GM23338 (cell line): Measurements from ENCODE around the gene HCK. TPM values are rescaled to one million over a fixed set of nuclear protein-coding genes. Genes with fewer than 3 reads are reported as not detected.

Experiments
- ATAC-seq: fragments of 200-7000 bp; cut with Tn5 transposase; 3 replicates; pipeline ENCODE4 v1.9.1; 2020
- DNase-seq: peaks from one replicate; pipeline ENCODE4 v3.0.0-alpha.2; 2015; ENCODE audit warnings: low spot score
- H2AFZ ChIP-seq: fragments of 200-600 bp; sonication (generic); 2 replicates; pipeline ENCODE4 v1.8.0; 2016; ENCODE audit warnings: antibody characterized with exemption, mild to moderate bottlenecking, moderate library complexity
- H3F3A ChIP-seq: fragments of 200-600 bp; sonication (generic); replicated peaks from 2 replicates; pipeline ENCODE4 v1.8.0; 2017; ENCODE audit warnings: antibody characterized with exemption, mixed run types, low read depth
- H3K27ac ChIP-seq: fragments of 200-600 bp; sonication (generic); 2 replicates; pipeline ENCODE4 v1.6.1; 2016; ENCODE audit warnings: low read depth
- H3K27me3 ChIP-seq: fragments of 200-600 bp; sonication (generic); 2 replicates; pipeline ENCODE4 v1.8.0; 2016; ENCODE audit warnings: mild to moderate bottlenecking, mixed run types, moderate library complexity; ENCODE audit not compliant: insufficient read depth
- H3K36me3 ChIP-seq: fragments of 200-600 bp; sonication (generic); 2 replicates; pipeline ENCODE4 v1.8.0; 2016; ENCODE audit warnings: mild to moderate bottlenecking; ENCODE audit not compliant: insufficient read depth
- H3K4me1 ChIP-seq: fragments of 200-600 bp; sonication (generic); 2 replicates; pipeline ENCODE4 v1.8.0; 2016; ENCODE audit warnings: mild to moderate bottlenecking, moderate library complexity; ENCODE audit not compliant: insufficient read depth
- H3K4me2 ChIP-seq: fragments of 200-600 bp; sonication (generic); 2 replicates; pipeline ENCODE4 v1.7.1; 2017; ENCODE audit warnings: mixed run types
- H3K4me3 ChIP-seq: fragments of 200-600 bp; sonication (generic); 2 replicates; pipeline ENCODE4 v1.6.1; 2016; ENCODE audit warnings: mixed run types
- H3K79me2 ChIP-seq: fragments of 200-600 bp; sonication (generic); replicated peaks from 2 replicates; pipeline ENCODE4 v1.8.0; 2017; ENCODE audit warnings: mild to moderate bottlenecking; ENCODE audit not compliant: insufficient read depth
- H3K9me2 ChIP-seq: fragments of 200-600 bp; sonication (generic); 2 replicates; pipeline ENCODE4 v1.8.0; 2017; ENCODE audit not compliant: insufficient read depth
- H4K20me1 ChIP-seq: fragments of 200-600 bp; sonication (generic); replicated peaks from 2 replicates; pipeline ENCODE4 v1.8.0; 2017; ENCODE audit warnings: mild to moderate bottlenecking; ENCODE audit not compliant: insufficient read depth
- H3K27ac Mint-ChIP-seq: 2 replicates; pipeline ENCODE4 v1.8.0; 2020; ENCODE audit warnings: inconsistent platforms, mild to moderate bottlenecking, moderate library complexity, mixed read lengths
- H3K27me3 Mint-ChIP-seq: 3 replicates; pipeline ENCODE4 v1.8.0; 2022; ENCODE audit warnings: low read depth, mild to moderate bottlenecking, moderate library complexity, mixed read lengths, inconsistent platforms; ENCODE audit not compliant: insufficient read depth, poor library complexity
- H3K36me3 Mint-ChIP-seq: 3 replicates; pipeline ENCODE4 v1.8.0; 2021; ENCODE audit warnings: low read depth, mild to moderate bottlenecking, inconsistent platforms, moderate library complexity, mixed read lengths
- H3K4me1 Mint-ChIP-seq: 3 replicates; pipeline ENCODE4 v1.8.0; 2020; ENCODE audit warnings: mild to moderate bottlenecking, inconsistent platforms, mixed read lengths
- H3K4me3 Mint-ChIP-seq: 3 replicates; pipeline ENCODE4 v1.8.0; 2021; ENCODE audit warnings: moderate library complexity, mild to moderate bottlenecking, inconsistent platforms, mixed read lengths
- H3K9me3 Mint-ChIP-seq: 3 replicates; pipeline ENCODE4 v1.8.0; 2020; ENCODE audit warnings: moderate library complexity, mild to moderate bottlenecking, inconsistent platforms, mixed read lengths
- EZH2phosphoT487 ChIP-seq: fragments of 200-600 bp; sonication (generic); IDR thresholded peaks from one replicate; pipeline ENCODE4 v1.8.1; 2018; ENCODE audit warnings: antibody characterized with exemption; ENCODE audit not compliant: unreplicated experiment
- JUNB ChIP-seq: IDR thresholded peaks from one replicate; pipeline ENCODE4 v1.6.1; 2016; ENCODE audit warnings: antibody characterized with exemption; ENCODE audit not compliant: unreplicated experiment
- NANOG ChIP-seq: IDR thresholded peaks from 2 replicates; pipeline ENCODE4 v1.6.1; 2016; ENCODE audit warnings: antibody characterized with exemption, borderline replicate concordance
- STAT1 ChIP-seq: IDR thresholded peaks from one replicate; pipeline ENCODE4 v1.6.1; 2016; ENCODE audit warnings: antibody characterized with exemption; ENCODE audit not compliant: unreplicated experiment
- ZNF331 ChIP-seq: fragments of 250-450 bp; sonication (Bioruptor Pico); IDR thresholded peaks from 2 replicates; pipeline ENCODE4 v1.5.0; 2020; ENCODE audit warnings: low read depth, mild to moderate bottlenecking, moderate library complexity
- polyA plus RNA-seq: library from polyadenylated mRNA; unstranded; fragments of >200 nt; fragmentation: Nextera tagmentation; extraction: Ambion mirVana; gene quantifications from 2 replicates; pipeline ENCODE4 v1.2.1, GENCODE V29; 2016
- total RNA-seq: library from RNA; depleted of rRNA; stranded (reverse); fragments of >200 nt; shearing (Covaris generic); gene quantifications from 2 replicates; pipeline ENCODE4 v1.2.3, GENCODE V29; 2014
- TF ChIP-seq, protein P1 (sequence below): fragments of 250-450 bp; sonication (Bioruptor Pico); IDR thresholded peaks from 2 replicates; pipeline ENCODE4 v1.5.0; 2020; ENCODE audit warnings: mild to moderate bottlenecking, moderate library complexity
- TF ChIP-seq, protein P2 (sequence below), 2 experiments: fragments of 200-600 bp in 1 of 2; sonication (generic) in 1 of 2; conservative IDR thresholded peaks; 2 replicates each; pipeline versions ENCODE4 v1.5.1 to v1.6.1; 2016 to 2017; ENCODE audit warnings: antibody characterized with exemption in 2 of 2, low read depth in 2 of 2, mild to moderate bottlenecking in 2 of 2, moderate library complexity in 1 of 2

Gene HCK
- total and polyA plus RNA-seq, 2 experiments from 2014 or later: 0.97 TPM; not detected in 1

DNA sequence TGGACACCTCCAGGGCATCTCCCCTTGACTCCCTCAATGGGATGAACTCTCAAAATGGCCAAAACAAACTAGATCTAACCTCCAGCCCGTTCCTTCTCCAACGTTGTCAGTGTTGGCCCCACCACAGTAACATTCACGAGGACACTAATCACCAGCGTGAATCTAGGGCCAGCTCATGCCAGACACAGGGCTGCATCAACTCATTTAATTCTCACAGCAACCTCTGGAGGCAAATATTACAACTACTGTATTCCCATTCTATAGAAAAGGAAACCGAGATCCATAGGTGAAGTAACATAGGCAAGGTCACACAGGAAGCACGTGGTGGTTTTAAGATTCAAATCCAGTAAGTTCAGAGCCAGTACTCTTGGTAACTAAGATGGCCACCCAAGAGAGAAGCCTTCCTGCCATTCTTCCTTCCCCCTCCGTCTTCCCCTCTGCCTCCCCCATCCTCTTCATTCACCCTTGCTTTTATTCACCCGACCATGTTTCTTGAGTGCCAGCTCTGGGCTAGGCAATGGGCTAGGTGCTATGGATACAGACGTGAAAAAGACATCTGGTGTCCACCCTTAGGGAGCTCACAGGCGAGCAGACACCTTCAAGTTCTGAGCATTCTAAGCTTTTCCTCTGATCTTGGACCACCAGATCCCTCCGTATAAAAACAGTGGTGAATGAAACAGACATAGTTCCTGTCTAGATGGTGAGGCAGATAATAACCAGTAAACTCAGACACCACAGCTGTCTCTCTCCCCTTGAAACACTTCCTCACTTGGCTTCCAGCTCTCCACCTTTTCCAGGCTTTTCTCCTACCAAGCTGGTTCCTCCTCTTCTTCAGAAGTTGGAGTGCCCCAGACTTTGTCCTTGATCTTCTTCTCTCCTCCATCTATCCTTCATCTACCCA, 32.2 kb upstream of the HCK start (continued):
- TF ChIP-seq, protein P1, sequence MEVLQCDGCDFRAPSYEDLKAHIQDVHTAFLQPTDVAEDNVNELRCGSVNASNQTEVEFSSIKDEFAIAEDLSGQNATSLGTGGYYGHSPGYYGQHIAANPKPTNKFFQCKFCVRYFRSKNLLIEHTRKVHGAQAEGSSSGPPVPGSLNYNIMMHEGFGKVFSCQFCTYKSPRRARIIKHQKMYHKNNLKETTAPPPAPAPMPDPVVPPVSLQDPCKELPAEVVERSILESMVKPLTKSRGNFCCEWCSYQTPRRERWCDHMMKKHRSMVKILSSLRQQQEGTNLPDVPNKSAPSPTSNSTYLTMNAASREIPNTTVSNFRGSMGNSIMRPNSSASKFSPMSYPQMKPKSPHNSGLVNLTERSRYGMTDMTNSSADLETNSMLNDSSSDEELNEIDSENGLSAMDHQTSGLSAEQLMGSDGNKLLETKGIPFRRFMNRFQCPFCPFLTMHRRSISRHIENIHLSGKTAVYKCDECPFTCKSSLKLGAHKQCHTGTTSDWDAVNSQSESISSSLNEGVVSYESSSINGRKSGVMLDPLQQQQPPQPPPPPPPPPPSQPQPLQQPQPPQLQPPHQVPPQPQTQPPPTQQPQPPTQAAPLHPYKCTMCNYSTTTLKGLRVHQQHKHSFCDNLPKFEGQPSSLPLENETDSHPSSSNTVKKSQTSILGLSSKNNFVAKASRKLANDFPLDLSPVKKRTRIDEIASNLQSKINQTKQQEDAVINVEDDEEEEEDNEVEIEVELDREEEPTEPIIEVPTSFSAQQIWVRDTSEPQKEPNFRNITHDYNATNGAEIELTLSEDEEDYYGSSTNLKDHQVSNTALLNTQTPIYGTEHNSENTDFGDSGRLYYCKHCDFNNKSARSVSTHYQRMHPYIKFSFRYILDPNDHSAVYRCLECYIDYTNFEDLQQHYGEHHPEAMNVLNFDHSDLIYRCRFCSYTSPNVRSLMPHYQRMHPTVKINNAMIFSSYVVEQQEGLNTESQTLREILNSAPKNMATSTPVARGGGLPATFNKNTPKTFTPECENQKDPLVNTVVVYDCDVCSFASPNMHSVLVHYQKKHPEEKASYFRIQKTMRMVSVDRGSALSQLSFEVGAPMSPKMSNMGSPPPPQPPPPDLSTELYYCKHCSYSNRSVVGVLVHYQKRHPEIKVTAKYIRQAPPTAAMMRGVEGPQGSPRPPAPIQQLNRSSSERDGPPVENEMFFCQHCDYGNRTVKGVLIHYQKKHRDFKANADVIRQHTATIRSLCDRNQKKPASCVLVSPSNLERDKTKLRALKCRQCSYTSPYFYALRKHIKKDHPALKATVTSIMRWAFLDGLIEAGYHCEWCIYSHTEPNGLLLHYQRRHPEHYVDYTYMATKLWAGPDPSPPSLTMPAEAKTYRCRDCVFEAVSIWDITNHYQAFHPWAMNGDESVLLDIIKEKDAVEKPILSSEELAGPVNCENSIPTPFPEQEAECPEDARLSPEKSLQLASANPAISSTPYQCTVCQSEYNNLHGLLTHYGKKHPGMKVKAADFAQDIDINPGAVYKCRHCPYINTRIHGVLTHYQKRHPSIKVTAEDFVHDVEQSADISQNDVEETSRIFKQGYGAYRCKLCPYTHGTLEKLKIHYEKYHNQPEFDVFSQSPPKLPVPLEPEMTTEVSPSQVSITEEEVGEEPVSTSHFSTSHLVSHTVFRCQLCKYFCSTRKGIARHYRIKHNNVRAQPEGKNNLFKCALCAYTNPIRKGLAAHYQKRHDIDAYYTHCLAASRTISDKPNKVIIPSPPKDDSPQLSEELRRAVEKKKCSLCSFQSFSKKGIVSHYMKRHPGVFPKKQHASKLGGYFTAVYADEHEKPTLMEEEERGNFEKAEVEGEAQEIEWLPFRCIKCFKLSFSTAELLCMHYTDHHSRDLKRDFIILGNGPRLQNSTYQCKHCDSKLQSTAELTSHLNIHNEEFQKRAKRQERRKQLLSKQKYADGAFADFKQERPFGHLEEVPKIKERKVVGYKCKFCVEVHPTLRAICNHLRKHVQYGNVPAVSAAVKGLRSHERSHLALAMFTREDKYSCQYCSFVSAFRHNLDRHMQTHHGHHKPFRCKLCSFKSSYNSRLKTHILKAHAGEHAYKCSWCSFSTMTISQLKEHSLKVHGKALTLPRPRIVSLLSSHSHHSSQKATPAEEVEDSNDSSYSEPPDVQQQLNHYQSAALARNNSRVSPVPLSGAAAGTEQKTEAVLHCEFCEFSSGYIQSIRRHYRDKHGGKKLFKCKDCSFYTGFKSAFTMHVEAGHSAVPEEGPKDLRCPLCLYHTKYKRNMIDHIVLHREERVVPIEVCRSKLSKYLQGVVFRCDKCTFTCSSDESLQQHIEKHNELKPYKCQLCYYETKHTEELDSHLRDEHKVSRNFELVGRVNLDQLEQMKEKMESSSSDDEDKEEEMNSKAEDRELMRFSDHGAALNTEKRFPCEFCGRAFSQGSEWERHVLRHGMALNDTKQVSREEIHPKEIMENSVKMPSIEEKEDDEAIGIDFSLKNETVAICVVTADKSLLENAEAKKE (CRISPR knock-in tag): no peak

DNA sequence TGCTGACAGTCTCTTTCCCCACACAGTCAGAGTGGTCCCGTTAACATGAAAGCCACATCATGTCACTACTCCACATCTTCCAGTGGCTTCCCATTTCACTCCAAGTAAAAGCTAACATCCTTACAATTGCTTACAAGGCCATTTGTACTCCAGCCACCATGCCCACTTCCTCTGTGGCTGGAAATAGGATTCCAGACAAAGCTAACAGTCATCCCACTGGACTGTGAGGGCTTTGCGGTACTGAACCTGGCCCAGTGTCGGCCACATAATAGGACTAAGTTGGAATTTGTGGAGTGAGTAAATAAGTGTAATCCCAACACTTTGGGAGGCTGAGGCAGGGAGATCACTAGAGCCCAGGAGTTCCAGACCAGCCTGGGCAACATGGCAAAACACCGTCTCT, 31.0 kb upstream of the HCK start:
- H3F3A ChIP-seq: peaks cover 17% of the 10 kb centered on the region; the same call in 1 of the 2 replicates
- peaks cover 16% of the 10 kb centered on the region for H3K27me3 ChIP-seq
- peaks cover 28% of the 10 kb centered on the region for H3K4me1 Mint-ChIP-seq
- peaks cover 27% of the 10 kb centered on the region for H3K4me1 ChIP-seq
- H2AFZ ChIP-seq: no peak overlapping the region
- peaks cover 7% of the 10 kb centered on the region; the same call in 1 of the 2 replicates for H4K20me1 ChIP-seq
- peaks cover 21% of the 10 kb centered on the region; the same call in 2 of the 3 replicates for H3K9me3 Mint-ChIP-seq
- DNase-seq (no peak), ATAC-seq (no peak)
- no peak overlapping the region for H3K27ac ChIP-seq
- no peak overlapping the region for H3K4me2 ChIP-seq
- H3K27me3 Mint-ChIP-seq: peaks cover 6% of the 10 kb centered on the region
- H3K27ac Mint-ChIP-seq: no peak overlapping the region
- no peak overlapping the region for H3K4me3 Mint-ChIP-seq
- no peaks in the 10 kb centered on the region; the same call in 1 of the 2 replicates for H3K79me2 ChIP-seq
- H3K36me3 Mint-ChIP-seq: peaks cover 19% of the 10 kb centered on the region
- H3K9me2 ChIP-seq: no peaks in the 10 kb centered on the region
- H3K4me3 ChIP-seq: no peak overlapping the region
- no peaks in the 10 kb centered on the region for H3K36me3 ChIP-seq
- TF ChIP-seq, protein P2, sequence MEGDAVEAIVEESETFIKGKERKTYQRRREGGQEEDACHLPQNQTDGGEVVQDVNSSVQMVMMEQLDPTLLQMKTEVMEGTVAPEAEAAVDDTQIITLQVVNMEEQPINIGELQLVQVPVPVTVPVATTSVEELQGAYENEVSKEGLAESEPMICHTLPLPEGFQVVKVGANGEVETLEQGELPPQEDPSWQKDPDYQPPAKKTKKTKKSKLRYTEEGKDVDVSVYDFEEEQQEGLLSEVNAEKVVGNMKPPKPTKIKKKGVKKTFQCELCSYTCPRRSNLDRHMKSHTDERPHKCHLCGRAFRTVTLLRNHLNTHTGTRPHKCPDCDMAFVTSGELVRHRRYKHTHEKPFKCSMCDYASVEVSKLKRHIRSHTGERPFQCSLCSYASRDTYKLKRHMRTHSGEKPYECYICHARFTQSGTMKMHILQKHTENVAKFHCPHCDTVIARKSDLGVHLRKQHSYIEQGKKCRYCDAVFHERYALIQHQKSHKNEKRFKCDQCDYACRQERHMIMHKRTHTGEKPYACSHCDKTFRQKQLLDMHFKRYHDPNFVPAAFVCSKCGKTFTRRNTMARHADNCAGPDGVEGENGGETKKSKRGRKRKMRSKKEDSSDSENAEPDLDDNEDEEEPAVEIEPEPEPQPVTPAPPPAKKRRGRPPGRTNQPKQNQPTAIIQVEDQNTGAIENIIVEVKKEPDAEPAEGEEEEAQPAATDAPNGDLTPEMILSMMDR (conservative IDR thresholded peaks at IDR 0.05; ENCODE audit: low read depth in 2 of 2): no peak
- TF ChIP-seq EZH2phosphoT487 (no peak), ZNF331 (CRISPR knock-in tag) (no peak), JUNB (no peak), NANOG (no peak), STAT1 (no peak)
